HCT116 (cell line): ENCODE results near the gene SH2B2.

Source experiments
- JUND ChIP-seq: IDR thresholded peaks from 2 replicates; pipeline ENCODE4 v1.6.1; 2012
- POLR2A ChIP-seq: IDR thresholded peaks from 2 replicates; pipeline ENCODE4 v1.7.0; 2011; ENCODE audit warnings: borderline replicate concordance; ENCODE audit not compliant: insufficient read depth, insufficient read length; ENCODE audit errors: extremely low read depth
- POLR2AphosphoS5 ChIP-seq: IDR thresholded peaks from 2 replicates; pipeline ENCODE4 v1.6.1; 2011; ENCODE audit warnings: mild to moderate bottlenecking, low read depth, low read length, moderate library complexity
- YY1 ChIP-seq: IDR thresholded peaks from 2 replicates; pipeline ENCODE4 v1.6.1; 2011; ENCODE audit warnings: low read length, low read depth, moderate library complexity, mild to moderate bottlenecking; ENCODE audit not compliant: insufficient replicate concordance; ENCODE audit errors: extremely low read depth
- TF ChIP-seq, protein P1 (sequence below): IDR thresholded peaks from 2 replicates; pipeline ENCODE4 v1.6.1; 2011; ENCODE audit warnings: mild to moderate bottlenecking, low read length, moderate library complexity; ENCODE audit not compliant: insufficient replicate concordance; ENCODE audit errors: extremely low read depth
- TF ChIP-seq, protein P2 (sequence below), 3 experiments: fragments of 200-600 bp in 1 of 3; sonication (generic) in 1 of 3; IDR thresholded peaks in 2 of 3; conservative IDR thresholded peaks in 1 of 3; 2 replicates each; pipeline ENCODE4 v1.5.1; 2012 to 2017; ENCODE audit warnings: low read depth in 2 of 3, low read length in 2 of 3, antibody characterized with exemption in 1 of 3, borderline replicate concordance in 1 of 3, control low read depth in 1 of 3, mild to moderate bottlenecking in 1 of 3, mixed read lengths in 1 of 3, mixed run types in 1 of 3, moderate library complexity in 1 of 3; ENCODE audit not compliant: insufficient read depth in 1 of 3
- TF ChIP-seq, protein P3 (sequence below): IDR thresholded peaks from 2 replicates; pipeline ENCODE4 v1.6.1; 2012; ENCODE audit warnings: low read depth
- TF ChIP-seq, protein P4 (sequence below): IDR thresholded peaks from 2 replicates; pipeline ENCODE4 v1.6.1; 2012

DNA sequence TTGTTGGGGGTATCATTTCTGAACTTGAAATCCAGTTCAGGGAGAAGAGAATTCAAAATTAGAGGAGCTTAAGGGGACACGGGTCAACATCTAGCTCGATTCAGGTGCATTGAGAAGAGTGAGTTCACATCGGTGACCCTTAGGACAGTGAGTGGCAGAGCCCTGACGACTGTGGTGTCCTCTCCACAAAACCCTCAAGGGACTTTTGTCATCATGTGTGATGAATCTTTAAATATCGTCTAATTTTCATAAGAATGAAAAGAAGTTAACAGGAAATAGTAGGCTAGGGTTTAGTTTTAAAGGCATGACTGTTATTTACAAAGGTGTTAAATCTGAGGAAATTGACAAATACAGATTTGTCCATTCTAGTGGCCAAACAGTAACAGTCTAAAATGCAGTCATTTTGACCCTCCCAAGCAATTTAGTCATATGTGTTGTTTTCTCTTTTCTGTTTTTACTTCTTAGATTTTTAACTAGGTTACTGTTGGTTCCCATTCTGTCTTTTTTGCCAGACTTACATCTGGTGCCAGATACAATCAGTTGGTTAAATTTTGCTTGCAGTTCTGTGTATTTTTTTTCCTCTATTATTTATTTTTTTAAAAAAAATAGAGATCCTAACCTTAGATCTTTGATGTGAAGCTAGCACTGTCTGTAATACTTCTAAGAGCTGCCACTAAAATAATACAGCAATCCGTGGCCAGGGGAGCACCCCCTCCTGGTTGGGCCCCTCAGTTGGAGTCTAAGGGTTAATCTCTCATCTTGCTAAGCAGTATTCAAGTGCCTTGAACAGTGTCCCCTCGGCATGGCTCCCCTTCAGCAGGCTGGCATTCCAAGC lies 34.9 kb upstream of the SH2B2 start:
- TF ChIP-seq, protein P1, sequence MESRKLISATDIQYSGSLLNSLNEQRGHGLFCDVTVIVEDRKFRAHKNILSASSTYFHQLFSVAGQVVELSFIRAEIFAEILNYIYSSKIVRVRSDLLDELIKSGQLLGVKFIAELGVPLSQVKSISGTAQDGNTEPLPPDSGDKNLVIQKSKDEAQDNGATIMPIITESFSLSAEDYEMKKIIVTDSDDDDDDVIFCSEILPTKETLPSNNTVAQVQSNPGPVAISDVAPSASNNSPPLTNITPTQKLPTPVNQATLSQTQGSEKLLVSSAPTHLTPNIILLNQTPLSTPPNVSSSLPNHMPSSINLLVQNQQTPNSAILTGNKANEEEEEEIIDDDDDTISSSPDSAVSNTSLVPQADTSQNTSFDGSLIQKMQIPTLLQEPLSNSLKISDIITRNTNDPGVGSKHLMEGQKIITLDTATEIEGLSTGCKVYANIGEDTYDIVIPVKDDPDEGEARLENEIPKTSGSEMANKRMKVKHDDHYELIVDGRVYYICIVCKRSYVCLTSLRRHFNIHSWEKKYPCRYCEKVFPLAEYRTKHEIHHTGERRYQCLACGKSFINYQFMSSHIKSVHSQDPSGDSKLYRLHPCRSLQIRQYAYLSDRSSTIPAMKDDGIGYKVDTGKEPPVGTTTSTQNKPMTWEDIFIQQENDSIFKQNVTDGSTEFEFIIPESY = no peak
- TF ChIP-seq, protein P2, sequence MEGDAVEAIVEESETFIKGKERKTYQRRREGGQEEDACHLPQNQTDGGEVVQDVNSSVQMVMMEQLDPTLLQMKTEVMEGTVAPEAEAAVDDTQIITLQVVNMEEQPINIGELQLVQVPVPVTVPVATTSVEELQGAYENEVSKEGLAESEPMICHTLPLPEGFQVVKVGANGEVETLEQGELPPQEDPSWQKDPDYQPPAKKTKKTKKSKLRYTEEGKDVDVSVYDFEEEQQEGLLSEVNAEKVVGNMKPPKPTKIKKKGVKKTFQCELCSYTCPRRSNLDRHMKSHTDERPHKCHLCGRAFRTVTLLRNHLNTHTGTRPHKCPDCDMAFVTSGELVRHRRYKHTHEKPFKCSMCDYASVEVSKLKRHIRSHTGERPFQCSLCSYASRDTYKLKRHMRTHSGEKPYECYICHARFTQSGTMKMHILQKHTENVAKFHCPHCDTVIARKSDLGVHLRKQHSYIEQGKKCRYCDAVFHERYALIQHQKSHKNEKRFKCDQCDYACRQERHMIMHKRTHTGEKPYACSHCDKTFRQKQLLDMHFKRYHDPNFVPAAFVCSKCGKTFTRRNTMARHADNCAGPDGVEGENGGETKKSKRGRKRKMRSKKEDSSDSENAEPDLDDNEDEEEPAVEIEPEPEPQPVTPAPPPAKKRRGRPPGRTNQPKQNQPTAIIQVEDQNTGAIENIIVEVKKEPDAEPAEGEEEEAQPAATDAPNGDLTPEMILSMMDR (IDR thresholded peaks at IDR 0.05 in 2 of 3, conservative IDR thresholded peaks at IDR 0.05 in 1 of 3; ENCODE audit: borderline replicate concordance in 1 of 3, insufficient read depth in 1 of 3, low read depth in 2 of 3, low read length in 2 of 3) = no peak
- TF ChIP-seq YY1 (no peak), POLR2A (no peak), POLR2AphosphoS5 (no peak), JUND (no peak)
- TF ChIP-seq, protein P3, sequence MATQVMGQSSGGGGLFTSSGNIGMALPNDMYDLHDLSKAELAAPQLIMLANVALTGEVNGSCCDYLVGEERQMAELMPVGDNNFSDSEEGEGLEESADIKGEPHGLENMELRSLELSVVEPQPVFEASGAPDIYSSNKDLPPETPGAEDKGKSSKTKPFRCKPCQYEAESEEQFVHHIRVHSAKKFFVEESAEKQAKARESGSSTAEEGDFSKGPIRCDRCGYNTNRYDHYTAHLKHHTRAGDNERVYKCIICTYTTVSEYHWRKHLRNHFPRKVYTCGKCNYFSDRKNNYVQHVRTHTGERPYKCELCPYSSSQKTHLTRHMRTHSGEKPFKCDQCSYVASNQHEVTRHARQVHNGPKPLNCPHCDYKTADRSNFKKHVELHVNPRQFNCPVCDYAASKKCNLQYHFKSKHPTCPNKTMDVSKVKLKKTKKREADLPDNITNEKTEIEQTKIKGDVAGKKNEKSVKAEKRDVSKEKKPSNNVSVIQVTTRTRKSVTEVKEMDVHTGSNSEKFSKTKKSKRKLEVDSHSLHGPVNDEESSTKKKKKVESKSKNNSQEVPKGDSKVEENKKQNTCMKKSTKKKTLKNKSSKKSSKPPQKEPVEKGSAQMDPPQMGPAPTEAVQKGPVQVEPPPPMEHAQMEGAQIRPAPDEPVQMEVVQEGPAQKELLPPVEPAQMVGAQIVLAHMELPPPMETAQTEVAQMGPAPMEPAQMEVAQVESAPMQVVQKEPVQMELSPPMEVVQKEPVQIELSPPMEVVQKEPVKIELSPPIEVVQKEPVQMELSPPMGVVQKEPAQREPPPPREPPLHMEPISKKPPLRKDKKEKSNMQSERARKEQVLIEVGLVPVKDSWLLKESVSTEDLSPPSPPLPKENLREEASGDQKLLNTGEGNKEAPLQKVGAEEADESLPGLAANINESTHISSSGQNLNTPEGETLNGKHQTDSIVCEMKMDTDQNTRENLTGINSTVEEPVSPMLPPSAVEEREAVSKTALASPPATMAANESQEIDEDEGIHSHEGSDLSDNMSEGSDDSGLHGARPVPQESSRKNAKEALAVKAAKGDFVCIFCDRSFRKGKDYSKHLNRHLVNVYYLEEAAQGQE = no peak
- TF ChIP-seq, protein P4, sequence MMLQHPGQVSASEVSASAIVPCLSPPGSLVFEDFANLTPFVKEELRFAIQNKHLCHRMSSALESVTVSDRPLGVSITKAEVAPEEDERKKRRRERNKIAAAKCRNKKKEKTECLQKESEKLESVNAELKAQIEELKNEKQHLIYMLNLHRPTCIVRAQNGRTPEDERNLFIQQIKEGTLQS = no peak
